HG03280 (cell line): ENCODE measurements around the gene ABTB2.
"Not testable (repeated sequence)": the region's sequence is repeated elsewhere in the genome, so short reads cannot be mapped to it uniquely, and the experiment has no call there.

Experiments
- ATAC-seq: cut with Tn5 transposase; IDR thresholded peaks from one replicate; pipeline ENCODE4 v1.9.1; 2021; ENCODE audit warnings: mild to moderate bottlenecking, moderate library complexity; ENCODE audit not compliant: unreplicated experiment

ABTB2 gene

DNA sequence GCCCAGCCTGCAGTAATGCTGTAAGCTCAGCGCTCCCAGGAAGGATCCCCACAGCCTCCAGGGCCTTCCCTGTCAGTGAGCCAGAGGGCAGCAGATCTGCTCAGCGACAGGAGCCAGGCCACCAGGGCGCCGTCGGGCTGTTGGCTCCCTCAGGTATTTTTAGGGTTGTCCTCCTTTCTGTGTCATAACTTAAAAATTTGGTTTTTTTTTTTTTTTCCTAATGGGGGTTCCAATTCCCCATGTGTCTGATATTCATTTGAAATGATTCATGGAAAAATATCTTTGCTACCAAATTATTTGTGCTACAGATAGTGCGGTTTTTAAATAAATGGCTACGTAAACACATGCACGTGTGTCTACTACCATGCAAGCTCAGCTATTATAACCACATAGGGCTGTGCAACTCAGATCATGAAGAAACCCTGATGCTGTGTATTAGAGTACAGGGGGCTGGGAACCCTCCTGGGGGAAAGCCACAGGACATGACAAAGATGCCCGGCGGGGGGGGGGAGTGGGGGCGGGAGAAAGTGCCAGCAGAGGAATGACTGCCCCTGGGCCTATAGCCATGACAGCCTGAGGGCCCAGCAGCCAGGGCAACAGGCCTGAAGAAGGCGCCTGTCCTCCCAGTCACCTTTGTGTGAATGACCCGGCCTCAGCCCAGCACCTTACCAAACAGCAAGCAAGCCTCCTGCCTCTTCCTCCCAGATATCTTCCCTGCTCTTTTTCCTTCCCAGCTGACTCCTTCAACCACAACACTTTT lies 163.1 kb downstream of the ABTB2 start:
- ATAC-seq, result no peak

- ATAC-seq, result no peak
These were observed 165.1 kb downstream of the ABTB2 start for GRCh38 chr11:34192481-34193401.

DNA sequence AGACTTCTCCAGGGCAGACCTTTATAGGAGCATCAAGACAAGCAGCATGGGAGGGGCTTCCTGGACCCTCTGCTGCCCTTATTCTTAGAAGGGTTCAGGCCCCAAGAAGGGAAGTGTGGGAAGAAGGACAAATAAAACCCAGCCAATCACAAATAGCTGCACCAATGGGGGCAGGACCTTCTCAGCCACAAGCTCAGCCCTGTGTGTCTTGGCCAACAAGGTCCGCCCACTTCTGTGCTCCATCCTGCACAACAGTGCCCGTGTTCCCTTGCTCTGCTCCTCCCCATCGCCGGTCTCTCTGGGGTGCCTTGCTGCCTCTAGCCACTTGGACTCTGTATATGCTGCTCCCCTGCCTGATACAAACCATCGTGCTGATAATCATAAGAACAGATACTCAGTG lies 166.2 kb downstream of the ABTB2 start:
- ATAC-seq, result no peak

DNA sequence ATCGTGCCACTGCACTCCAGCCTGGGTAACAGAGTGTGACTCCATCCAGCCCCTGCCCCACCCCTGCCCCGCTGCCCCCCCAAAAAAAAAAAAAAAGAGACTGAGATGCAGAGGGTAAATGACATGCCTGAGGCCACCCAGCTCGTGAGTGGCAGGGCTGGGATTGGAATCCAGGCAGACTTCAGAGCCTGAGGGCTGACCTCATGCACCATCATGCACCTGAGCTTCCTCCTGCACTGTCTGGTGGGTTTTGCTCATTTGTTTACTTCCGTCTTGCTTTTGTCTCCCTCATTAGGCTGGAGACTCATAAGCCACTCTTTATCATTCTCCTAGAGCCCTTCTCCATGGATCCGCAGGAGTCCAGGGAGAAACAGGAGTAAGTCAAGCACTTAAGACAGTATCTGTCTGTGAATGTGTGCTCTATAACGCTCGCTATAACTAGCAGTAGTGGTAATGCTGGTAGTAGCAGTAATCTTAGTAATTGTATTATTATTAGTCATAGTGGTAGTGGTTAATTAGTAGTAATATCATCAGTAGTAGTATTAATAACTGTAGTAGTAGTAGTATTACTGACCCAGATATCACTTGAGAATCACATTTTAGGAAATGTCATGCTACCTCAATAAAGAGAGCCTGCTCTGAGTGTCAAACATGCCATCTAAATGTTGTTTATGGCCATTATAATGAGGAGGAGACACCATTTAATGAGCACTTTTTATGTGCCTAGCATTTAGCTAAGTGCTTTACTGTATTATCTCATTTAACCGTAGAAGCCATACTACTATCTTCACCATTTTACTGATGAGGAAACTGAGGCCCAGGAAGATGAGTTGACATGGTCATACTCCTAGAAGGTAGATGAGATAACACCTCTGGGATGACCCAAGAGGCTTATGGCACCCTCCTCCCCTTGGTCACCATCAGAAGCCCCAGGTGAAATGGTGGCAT lies 167.3 kb downstream of the ABTB2 start:
- ATAC-seq, result no peak

DNA sequence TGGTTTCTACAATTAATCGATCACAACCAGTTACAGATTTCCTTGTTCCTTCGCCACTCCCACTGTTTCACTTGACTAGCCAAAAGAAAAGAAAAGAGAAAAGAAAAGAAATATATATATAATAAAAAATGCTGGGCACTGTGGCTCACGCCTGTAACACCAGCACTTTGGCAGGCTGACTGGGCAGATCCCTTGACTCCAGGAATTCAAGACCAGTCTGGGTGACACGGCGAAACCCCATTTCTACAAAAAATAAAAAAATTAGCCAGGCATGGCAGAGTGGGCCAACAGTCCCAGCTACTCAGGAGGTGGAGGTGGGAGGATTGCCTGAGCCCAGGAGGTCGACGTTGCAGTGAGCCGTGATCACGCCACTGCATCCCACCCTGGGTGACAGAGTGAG lies 168.6 kb downstream of the ABTB2 start:
- no peak for ATAC-seq

DNA sequence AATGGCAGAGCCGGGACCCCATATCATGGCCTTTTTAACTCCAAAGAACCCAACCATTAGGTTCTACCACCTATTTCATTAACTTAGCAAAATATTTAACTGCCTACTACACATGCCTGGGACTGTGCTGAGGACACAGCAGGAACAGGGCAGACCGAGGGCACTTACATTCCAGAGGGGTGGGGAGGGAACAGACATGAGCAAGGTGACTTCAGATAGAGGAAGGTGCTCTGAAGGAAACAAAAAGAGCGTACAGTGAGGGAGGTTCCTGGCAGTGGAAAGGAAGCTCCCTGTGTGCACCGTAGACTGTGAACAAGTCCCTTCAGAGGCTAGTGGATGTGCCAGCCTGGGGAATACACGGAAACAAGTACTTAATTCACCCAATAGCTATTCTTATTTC lies 169.6 kb downstream of the ABTB2 start:
- ATAC-seq, result no peak

DNA sequence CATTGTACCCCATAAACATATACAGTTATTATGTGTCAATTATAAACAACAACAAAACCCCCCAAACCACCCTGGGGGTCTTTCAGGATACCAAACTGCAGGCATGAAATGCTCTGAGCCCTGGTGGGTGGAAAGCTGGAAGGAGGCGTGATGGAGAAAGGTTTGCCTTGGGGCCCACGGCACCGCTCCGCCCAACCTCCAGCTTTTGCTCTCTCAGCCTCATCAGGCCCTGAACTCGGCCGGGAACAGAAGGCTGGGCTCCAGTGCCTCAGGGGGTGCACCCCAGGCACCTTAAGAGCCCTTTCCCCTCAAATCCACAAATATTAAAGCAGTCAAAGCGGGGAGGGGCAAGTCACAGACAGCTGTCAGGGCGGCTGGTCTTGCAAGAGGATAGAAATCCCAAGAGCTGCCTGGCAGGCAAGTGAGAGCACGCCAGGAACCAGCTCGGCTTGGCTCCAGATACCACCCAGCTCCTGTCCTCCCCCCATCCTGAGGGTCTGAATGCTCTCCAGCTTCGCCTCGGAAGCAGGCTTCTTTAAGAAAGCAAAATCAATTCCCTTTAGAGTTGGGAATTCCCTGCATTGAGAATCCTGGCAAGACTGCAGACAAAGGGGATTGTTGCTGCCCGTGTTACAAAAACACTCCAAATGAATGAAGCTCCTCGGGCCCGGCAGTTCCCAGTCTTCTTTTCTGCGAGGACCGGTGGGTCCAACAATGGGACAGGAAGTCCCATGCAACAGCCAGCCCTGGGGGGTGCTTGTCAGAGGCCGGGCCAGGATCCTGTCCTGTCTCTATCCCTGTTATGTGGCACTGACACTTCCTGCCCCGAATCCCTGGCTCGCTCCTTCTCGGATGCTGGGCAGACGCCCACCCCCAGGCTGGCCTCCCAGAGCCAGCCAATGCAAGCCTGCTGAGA lies 171.6 kb downstream of the ABTB2 start:
- no peak for ATAC-seq

DNA sequence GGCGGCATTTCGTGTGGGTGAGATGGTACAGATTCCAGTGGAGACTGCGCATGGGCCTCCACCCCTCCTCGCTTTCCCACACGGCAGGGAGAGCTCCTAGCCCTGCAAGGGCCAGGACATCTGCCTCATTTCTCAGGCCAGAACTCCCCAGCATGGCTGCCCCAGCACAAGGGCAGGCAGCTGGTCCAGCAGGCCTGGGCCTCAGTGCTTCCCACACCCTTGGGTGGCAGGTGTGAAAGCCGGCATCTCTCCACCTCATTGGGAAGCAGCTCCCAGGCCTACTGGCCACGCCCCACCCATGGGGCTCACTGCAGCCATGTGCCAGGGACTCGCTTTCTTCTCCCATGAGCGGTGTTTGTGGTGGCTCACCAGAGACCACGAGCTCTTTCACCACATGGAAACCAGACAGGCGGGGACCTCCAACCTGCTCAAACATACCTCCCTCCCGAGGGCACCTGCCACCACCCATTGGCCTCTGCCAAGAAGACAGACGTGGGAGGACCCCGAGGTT lies 173.2 kb downstream of the ABTB2 start:
- no peak for ATAC-seq

- ATAC-seq, result no peak
These were observed 173.9 kb downstream of the ABTB2 start for GRCh38 chr11:34183848-34184391.

- no peak for ATAC-seq
These were observed 174.7 kb downstream of the ABTB2 start for GRCh38 chr11:34182921-34183685.

GRCh38 chr11:34182425-34182824 lies 175.4 kb downstream of the ABTB2 start:
- ATAC-seq, result no peak

DNA sequence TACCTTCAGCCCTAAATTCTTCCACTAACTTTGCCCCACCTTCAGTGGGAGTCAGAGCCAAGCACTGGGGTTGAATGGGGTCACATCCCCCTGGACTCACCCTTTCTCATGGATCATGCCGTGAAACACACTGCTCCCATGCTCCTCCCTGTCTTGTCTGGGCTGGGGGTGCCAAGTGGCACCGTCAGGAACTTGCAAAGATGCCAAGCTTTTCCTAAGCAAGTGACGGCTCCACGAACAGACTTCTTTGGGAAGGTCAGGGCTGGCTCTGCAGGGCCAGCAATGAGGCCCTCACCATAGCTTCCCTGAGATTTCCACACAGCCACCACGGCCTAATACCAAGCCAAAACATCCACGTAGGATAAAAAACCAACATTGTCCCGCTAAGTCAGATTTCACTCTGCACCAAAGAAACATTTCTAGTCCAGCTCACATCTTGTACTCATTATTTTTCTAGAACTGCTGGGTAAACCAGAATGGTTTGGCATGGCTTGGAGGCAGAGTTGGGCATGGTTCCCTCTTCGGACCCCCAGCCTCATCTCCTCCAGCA lies 175.9 kb downstream of the ABTB2 start:
- ATAC-seq, result no peak

GRCh38 chr11:34181251-34181650 lies 176.6 kb downstream of the ABTB2 start:
- ATAC-seq, result no peak

DNA sequence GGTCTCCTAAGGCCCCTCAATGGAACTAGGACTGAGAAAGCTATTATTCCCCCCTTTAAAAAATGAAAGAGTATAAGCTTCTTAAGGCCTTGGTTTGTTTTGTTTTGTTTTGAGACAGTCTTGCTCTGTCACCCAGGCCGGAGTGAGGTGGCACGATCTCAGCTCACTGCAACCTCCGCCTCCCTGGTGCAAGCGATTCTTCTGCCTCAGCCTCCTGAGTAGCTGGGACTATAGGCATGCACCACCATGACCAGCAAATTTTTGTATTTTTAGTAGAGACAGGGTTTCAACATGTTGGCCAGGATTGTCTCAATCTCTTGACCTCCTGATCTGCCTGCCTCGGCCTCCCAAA lies 177.0 kb downstream of the ABTB2 start:
- not testable (repeated sequence) for ATAC-seq

DNA sequence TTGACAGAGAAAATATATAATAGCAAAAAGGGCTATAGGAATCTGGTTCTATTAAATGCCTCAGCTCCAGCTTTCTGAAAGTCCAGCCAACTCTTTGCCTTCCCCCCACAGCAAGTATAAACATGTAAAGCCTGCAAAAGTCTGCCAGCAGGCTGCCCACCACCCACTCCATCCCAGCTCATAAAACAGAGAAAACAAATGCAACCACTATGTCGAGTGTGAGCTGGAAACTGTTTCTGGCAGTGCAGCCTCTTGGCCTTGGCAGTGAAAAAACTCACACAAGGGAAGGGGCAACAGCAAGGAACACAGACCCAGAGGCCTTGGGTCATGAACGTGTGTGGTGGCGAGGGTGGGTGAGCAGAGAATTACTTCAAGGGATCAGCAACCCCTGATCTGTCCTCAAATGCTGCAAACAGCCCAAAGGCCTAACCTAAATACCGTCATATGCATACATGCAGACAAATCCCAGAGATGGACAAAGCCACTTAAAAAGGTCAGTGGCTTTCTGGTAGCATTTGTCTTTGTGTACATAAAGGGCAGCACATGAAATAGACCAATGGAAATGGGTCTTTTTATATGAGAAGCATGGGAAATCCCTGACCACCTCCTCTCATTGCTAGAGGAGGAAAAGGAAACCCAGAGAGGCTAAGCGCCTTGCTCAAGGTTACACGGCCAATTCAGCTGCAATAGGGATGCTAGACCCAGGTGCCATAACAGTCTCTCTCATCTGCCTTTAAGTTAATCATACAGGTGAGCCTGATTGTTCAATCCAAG lies 177.6 kb downstream of the ABTB2 start:
- ATAC-seq, result peak; percentile 50

DNA sequence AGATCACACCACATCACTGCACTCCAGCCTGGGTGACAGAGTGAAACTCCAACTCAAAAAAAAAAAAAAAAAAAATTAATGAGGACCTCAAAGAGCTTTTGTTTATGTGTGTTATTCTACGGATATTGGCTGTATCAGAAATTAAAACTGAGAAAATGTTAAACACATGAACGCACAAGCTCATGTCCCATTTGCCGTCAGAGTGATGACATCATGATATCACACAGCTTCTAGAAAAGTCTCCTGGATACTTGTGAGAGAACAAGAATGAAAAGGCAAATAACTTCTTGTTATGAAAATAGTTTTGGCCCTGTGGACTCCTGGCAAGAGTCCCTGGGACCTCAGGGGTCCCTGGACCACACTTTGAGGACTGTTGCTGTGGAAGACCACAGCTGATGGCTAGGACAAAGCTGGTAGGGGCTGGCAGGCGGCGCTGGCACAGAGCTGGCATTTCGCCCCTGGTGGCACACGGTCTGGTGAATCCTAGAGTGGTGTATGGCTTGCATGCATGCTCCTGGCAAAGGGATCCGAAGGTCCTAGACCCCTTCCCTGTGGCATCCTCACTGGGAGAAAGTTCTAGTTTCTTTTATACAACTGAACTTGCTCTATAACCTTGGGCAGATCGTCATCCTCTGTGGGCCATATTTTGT lies 178.7 kb downstream of the ABTB2 start:
- ATAC-seq, result no peak

DNA sequence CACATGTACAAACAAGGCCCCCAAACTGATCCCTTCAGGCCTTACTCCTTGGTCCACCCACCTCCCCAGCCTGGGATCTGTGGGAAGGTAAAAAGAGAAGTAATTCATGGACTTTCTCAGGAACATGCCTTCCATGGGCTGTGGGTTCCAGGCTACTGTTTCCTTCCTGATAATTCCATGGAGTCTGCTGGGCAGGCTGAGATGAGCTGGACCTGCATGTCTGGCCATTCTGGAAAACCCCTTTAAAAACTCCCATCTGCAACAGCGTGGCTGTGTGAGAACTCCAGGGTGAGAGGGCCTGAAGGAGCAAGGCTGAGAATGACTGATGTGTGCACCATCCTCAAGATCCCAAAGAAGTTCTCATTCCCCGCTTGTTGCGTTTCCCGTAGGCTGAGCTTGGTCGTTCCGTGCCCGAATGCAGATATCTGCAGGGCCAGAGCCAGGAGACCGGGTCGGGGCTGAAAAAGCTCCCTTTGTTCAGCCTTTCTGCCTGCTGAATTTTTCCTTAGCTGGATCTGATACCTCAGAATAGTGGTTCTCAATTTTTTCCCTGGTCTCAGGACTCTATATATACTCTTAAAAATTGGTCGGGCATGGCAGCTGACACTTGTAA lies 179.5 kb downstream of the ABTB2 start:
- ATAC-seq, result no peak
